Neutrophil (primary cell): ENCODE measurements around the gene CCSER2.

Experiments used
- H3K27ac ChIP-seq: fragments of 200-600 bp; sonication (generic); 2 replicates; pipeline ENCODE4 v1.5.1; 2016; ENCODE audit warnings: mild to moderate bottlenecking, moderate library complexity
- H3K27me3 ChIP-seq: fragments of 200-600 bp; sonication (generic); 2 replicates; pipeline ENCODE4 v1.6.0; 2016; ENCODE audit warnings: mild to moderate bottlenecking
- H3K36me3 ChIP-seq: fragments of 200-600 bp; sonication (generic); 2 replicates; pipeline ENCODE4 v1.5.1; 2017
- H3K4me1 ChIP-seq, 2 experiments: fragments of 200-600 bp in 1 of 2; sonication (generic) in 1 of 2; 1 replicate in 1 of 2; 2 replicates in 1 of 2; pipeline versions ENCODE4 v1.5.1 to v1.6.1; 2013 to 2016; ENCODE audit warnings: low read depth in 1 of 2, low read length in 1 of 2, mild to moderate bottlenecking in 1 of 2, moderate library complexity in 1 of 2; ENCODE audit not compliant: control insufficient read depth in 1 of 2, insufficient read depth in 1 of 2
- H3K4me3 ChIP-seq, 2 experiments: fragments of 200-600 bp in 1 of 2; sonication (generic) in 1 of 2; 1 replicate in 1 of 2; 2 replicates in 1 of 2; pipeline ENCODE4 v1.5.1; 2013 to 2016; ENCODE audit warnings: low read depth in 1 of 2, low read length in 1 of 2, mild to moderate bottlenecking in 1 of 2, moderate library complexity in 1 of 2
- H3K9me3 ChIP-seq: fragments of 200-600 bp; sonication (generic); 2 replicates; pipeline ENCODE4 v1.5.1; 2016
- CTCF ChIP-seq: fragments of 200-600 bp; sonication (generic); IDR thresholded peaks from 2 replicates; pipeline ENCODE4 v1.5.1; 2016; ENCODE audit warnings: antibody characterized with exemption

The CCSER2 gene

DNA sequence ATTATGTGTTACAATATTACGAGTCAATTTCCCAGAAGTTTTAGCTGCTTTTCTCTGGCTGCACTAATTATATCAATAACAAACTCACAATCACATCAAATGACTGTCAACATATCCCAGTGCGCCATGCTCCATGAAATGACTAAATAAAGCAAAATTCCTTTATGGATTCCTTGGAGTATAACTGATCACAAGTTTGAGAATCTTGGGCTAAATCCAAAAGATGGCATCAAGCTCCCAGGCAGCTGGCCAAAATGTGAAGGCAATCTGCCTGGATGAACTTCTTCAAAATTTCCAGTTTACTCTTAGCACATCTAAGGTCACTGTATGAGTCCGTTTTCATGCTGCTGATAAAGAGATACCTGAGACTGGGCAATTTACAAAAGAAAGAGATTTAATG lies 210.8 kb downstream of the CCSER2 start:
- Histone ChIP-seq H3K27me3 (peaks cover 52% of the 10 kb centered on the region), H3K4me3 (no peak overlapping the region), H3K27ac (no peak overlapping the region), H3K36me3 (no peaks in the 10 kb centered on the region), H3K4me1 (no peaks in the 10 kb centered on the region), H3K9me3 (no peaks in the 10 kb centered on the region)
- TF ChIP-seq CTCF: no peak

- Histone ChIP-seq H3K27ac (no peak overlapping the region), H3K27me3 (peaks cover 52% of the 10 kb centered on the region), H3K4me3 (no peak overlapping the region), H3K36me3 (no peaks in the 10 kb centered on the region), H3K4me1 (no peaks in the 10 kb centered on the region), H3K9me3 (no peaks in the 10 kb centered on the region)
- TF ChIP-seq CTCF: no peak
Measured at GRCh38 chr10:84540022-84540616, 211.7 kb downstream of the CCSER2 start.

- H3K36me3 ChIP-seq: no peaks in the 10 kb centered on the region
- H3K27ac ChIP-seq: no peak overlapping the region
- H3K4me1 ChIP-seq: no peaks in the 10 kb centered on the region
- TF ChIP-seq CTCF: no peak
- H3K27me3 ChIP-seq: peaks cover 56% of the 10 kb centered on the region
- H3K4me3 ChIP-seq: no peak overlapping the region
- H3K9me3 ChIP-seq: no peaks in the 10 kb centered on the region
Measured at GRCh38 chr10:84540617-84541288, 212.4 kb downstream of the CCSER2 start.

- H3K4me3 ChIP-seq: no peak overlapping the region
- H3K4me1 ChIP-seq: no peaks in the 10 kb centered on the region
- no peaks in the 10 kb centered on the region for H3K36me3 ChIP-seq
- H3K27ac ChIP-seq: no peak overlapping the region
- H3K9me3 ChIP-seq: no peaks in the 10 kb centered on the region
- H3K27me3 ChIP-seq: peaks cover 60% of the 10 kb centered on the region
- no peak for TF ChIP-seq CTCF
Measured at GRCh38 chr10:84541289-84541637, 212.9 kb downstream of the CCSER2 start.

GRCh38 chr10:84542522-84543490 lies 214.4 kb downstream of the CCSER2 start:
- Histone ChIP-seq H3K4me1 (no peaks in the 10 kb centered on the region), H3K9me3 (no peaks in the 10 kb centered on the region), H3K4me3 (no peak overlapping the region), H3K36me3 (no peaks in the 10 kb centered on the region), H3K27ac (no peak overlapping the region), H3K27me3 (peaks cover 64% of the 10 kb centered on the region)
- no peak for TF ChIP-seq CTCF
